ENCODE results near the gene G3BP2. TPM values are rescaled to one million over a fixed set of nuclear protein-coding genes. Genes with fewer than 3 reads are reported as not detected.

Gene G3BP2
- total and polyA plus RNA-seq, 4 donors = 126 to 263 (median 149) TPM

DNA sequence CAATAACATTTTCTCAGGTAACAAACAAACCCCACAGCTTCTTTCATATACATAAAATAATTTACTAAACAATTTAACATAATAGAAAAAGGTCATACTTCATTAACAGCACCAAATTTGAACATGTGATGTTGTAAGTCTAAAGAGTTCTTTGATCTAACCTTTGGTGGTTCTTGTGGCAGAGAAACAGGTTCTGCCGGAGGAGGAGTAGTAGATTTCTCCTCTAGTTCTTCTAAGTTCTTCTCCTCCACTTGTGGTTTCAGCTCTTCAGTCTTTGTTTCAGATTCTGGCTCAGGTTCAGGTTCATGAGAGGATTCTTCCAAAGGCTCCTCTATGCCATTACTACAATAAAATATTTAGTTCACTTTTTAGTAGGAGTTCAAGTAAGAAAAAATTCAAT lies 18.3 kb downstream of the G3BP2 start:
- Histone ChIP-seq H3K27ac (ENCODE audit: low read depth, low read length) (no peak overlapping the region), H3K4me3 (ENCODE audit: low read depth, low read length) (no peak overlapping the region), H3K9me3 (ENCODE audit: control insufficient read depth, insufficient read depth, low read length) (no peaks in the 10 kb centered on the region), H3K27me3 (ENCODE audit: control insufficient read depth, insufficient read depth, low read length) (no peaks in the 10 kb centered on the region), H3K36me3 (ENCODE audit: control insufficient read depth, insufficient read depth, low read length) (peaks cover 10% of the 10 kb centered on the region), H3K4me1 (ENCODE audit: control insufficient read depth, insufficient read depth, low read length) (no peaks in the 10 kb centered on the region)
- DNase-seq (ENCODE audit: low read depth in 4 of 6, low spot score in 6 of 6) = no peak
- no CpG with 5 or more reads among the region's 1 CpG for WGBS (ENCODE audit: insufficient coverage)

DNA sequence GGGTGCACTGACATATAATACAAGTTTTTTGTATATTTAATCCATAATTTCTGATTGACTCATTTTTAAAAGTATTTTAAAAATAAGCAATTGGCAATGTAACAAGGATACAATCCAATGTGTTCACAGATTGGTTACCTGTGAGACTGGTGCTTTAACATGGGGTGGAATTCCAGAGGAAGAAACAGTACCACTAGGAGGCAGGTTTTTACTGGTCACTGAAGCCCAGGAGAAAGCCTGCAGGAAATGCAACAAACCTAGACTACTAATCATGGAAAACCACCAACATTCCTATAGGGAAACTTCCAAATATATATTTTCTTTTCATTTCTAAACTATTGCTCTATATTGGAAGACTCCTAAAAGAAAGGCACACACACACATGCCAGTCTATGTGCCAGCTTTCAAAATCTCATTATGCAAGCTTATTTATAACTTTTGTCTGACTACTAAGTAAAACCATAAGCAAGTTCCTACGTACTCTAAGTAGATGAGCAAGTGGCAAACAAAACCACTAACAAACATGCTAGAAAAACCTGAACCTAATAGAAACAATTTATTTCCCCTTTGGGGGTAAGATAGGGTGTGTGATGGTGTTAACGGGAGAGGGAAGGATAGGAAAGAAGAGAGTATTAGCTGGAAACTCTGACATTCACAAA lies 19.2 kb downstream of the G3BP2 start:
- Histone ChIP-seq H3K36me3 (ENCODE audit: control insufficient read depth, insufficient read depth, low read length) (peaks cover 15% of the 10 kb centered on the region), H3K27me3 (ENCODE audit: control insufficient read depth, insufficient read depth, low read length) (no peaks in the 10 kb centered on the region), H3K4me1 (ENCODE audit: control insufficient read depth, insufficient read depth, low read length) (no peaks in the 10 kb centered on the region), H3K9me3 (ENCODE audit: control insufficient read depth, insufficient read depth, low read length) (no peaks in the 10 kb centered on the region), H3K27ac (ENCODE audit: low read depth, low read length) (no peak overlapping the region), H3K4me3 (ENCODE audit: low read depth, low read length) (no peak overlapping the region)
- WGBS (ENCODE audit: insufficient coverage) = no CpG with 5 or more reads among the region's 2 CpGs
- peak in 2 of 6 donors; percentile 5 to 9 for DNase-seq (ENCODE audit: low read depth in 4 of 6, low spot score in 6 of 6)

DNA sequence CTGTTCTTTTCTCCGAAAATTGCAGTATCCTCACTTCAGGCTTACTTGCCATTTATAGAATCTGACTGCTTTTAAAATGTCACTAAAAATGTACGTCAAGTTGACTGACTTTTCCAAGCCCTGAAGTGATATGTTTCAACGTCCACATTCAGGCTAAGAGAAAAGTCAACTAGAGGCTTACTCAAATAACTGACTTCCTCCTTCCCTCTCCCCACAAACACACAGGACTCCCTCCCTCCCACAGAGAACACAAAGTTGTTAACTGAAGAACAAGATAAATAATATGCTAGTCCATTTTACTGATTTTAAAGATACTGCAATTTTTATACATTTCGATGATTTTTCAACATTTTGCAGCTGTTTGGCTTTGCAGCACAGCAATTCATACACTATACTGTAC lies 29.1 kb downstream of the G3BP2 start:
- Histone ChIP-seq H3K27ac (ENCODE audit: low read depth, low read length) (no peak overlapping the region), H3K36me3 (ENCODE audit: control insufficient read depth, insufficient read depth, low read length) (peaks cover 24% of the 10 kb centered on the region), H3K4me1 (ENCODE audit: control insufficient read depth, insufficient read depth, low read length) (no peaks in the 10 kb centered on the region), H3K4me3 (ENCODE audit: low read depth, low read length) (no peak overlapping the region), H3K9me3 (ENCODE audit: control insufficient read depth, insufficient read depth, low read length) (no peaks in the 10 kb centered on the region), H3K27me3 (ENCODE audit: control insufficient read depth, insufficient read depth, low read length) (no peaks in the 10 kb centered on the region)
- DNase-seq (ENCODE audit: low read depth in 4 of 6, low spot score in 6 of 6) = no peak
- WGBS (ENCODE audit: insufficient coverage) = 92% methylated on average over 3 of the region's 4 CpGs

DNA sequence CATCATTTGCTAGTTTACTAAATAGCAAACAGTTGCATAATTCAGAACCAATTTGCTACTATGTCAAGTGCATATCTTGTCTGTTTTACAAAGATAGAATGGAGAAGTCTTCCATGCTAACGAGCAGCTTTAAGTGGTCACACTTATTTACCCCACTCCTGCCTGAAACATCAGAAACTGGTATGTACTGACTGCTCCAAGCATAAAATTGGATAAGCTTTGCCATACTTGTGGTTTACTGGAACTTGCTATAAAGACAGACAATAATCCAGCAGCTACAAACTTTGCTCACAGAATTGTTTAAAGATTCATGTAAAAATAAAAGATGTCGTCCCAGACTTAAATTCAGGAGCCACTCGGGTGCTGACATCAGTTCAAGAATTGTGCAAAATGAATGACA lies 29.6 kb downstream of the G3BP2 start:
- H3K36me3 ChIP-seq (ENCODE audit: control insufficient read depth, insufficient read depth, low read length) = peaks cover 24% of the 10 kb centered on the region
- no peak overlapping the region for H3K27ac ChIP-seq (ENCODE audit: low read depth, low read length)
- H3K9me3 ChIP-seq (ENCODE audit: control insufficient read depth, insufficient read depth, low read length) = no peaks in the 10 kb centered on the region
- no peaks in the 10 kb centered on the region for H3K27me3 ChIP-seq (ENCODE audit: control insufficient read depth, insufficient read depth, low read length)
- no peak overlapping the region for H3K4me3 ChIP-seq (ENCODE audit: low read depth, low read length)
- no peak for DNase-seq (ENCODE audit: low read depth in 4 of 6, low spot score in 6 of 6)
- WGBS (ENCODE audit: insufficient coverage) = 86% methylated on average over 1 of the region's 3 CpGs
- H3K4me1 ChIP-seq (ENCODE audit: control insufficient read depth, insufficient read depth, low read length) = no peaks in the 10 kb centered on the region

DNA sequence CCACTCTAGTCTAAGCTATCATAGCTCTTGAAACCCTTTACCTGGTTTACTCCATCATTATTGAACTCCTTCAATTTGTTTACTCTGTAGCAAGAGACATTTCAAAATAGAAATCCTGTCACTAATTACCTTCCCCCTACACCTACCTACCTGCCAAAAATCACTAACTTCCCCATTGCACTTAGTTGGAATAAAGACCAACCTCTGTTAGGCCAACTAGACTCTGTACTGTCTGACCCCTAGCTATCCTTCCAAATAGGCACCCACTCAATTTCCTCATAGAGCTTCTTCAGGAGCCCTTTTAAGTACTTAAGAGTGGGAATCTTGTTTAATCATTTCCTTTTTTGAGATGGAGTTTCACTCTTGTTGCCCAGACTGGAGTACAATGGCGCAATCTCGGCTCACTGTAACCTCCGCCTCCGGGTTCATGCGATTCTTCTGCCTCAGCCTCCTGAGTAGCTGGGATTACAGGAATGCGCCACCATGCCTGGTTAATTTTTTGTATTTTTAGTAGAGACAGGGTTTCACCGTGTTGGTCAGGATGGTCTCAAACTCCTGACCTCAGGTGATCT lies 34.0 kb downstream of the G3BP2 start:
- H3K27me3 ChIP-seq (ENCODE audit: control insufficient read depth, insufficient read depth, low read length) = no peaks in the 10 kb centered on the region
- 95% methylated on average over 7 of the region's 7 CpGs for WGBS (ENCODE audit: insufficient coverage)
- H3K36me3 ChIP-seq (ENCODE audit: control insufficient read depth, insufficient read depth, low read length) = peaks cover 11% of the 10 kb centered on the region

DNA sequence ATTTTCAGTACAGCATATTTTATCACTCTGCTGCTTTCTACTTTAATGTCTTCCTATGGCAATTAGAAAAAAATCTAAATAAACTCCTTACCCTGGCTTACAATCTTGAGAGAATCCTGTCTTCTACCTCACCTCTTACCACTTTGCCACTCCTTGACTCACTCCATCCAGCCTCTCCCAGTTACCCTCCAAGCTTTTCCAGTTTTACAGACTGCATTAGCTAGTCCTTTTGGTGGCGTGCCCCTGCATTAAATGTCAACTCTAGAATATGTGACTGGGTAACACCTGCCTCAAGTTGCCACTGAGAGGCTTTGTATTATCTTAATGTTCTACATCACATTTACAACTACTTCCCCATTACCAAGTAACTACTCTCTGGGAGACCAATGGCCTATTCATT lies 35.4 kb downstream of the G3BP2 start:
- H3K4me1 ChIP-seq (ENCODE audit: control insufficient read depth, insufficient read depth, low read length) = no peaks in the 10 kb centered on the region
- no peaks in the 10 kb centered on the region for H3K27me3 ChIP-seq (ENCODE audit: control insufficient read depth, insufficient read depth, low read length)
- H3K4me3 ChIP-seq (ENCODE audit: low read depth, low read length) = no peak overlapping the region
- H3K27ac ChIP-seq (ENCODE audit: low read depth, low read length) = no peak overlapping the region
- no peak for DNase-seq (ENCODE audit: low read depth in 4 of 6, low spot score in 6 of 6)
- no peaks in the 10 kb centered on the region for H3K9me3 ChIP-seq (ENCODE audit: control insufficient read depth, insufficient read depth, low read length)
- H3K36me3 ChIP-seq (ENCODE audit: control insufficient read depth, insufficient read depth, low read length) = peaks cover 11% of the 10 kb centered on the region
- 83% methylated on average over 1 of the region's 1 CpG for WGBS (ENCODE audit: insufficient coverage)

More for the DNA sequence above, 34.0 kb downstream of the G3BP2 start:
- Histone ChIP-seq H3K27ac (ENCODE audit: low read depth, low read length) (no peak overlapping the region), H3K4me1 (ENCODE audit: control insufficient read depth, insufficient read depth, low read length) (no peaks in the 10 kb centered on the region), H3K4me3 (ENCODE audit: low read depth, low read length) (no peak overlapping the region), H3K9me3 (ENCODE audit: control insufficient read depth, insufficient read depth, low read length) (no peaks in the 10 kb centered on the region)
- no peak for DNase-seq (ENCODE audit: low read depth in 4 of 6, low spot score in 6 of 6)

DNA sequence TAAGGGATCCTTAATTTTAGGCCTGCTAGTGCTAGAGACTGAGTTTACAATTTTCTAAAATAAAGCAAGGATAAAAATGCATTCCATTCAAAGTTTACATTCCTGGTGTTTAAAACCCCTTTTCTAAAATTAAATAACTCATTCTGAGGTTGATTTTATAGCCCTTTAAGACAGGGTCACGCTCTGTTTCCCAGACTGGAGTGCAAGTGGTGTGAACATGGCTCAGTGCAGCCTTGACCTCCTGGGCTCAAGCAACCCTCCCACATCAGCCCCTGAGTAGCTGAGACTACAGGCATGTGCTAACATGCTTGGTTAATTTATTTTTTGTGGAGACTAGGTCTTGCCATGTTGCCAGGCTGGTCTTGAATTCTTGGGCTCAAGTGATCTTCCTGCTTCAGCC lies 36.0 kb downstream of the G3BP2 start:
- Histone ChIP-seq H3K4me3 (ENCODE audit: low read depth, low read length) (no peak overlapping the region), H3K9me3 (ENCODE audit: control insufficient read depth, insufficient read depth, low read length) (no peaks in the 10 kb centered on the region), H3K27me3 (ENCODE audit: control insufficient read depth, insufficient read depth, low read length) (no peaks in the 10 kb centered on the region), H3K4me1 (ENCODE audit: control insufficient read depth, insufficient read depth, low read length) (no peaks in the 10 kb centered on the region), H3K36me3 (ENCODE audit: control insufficient read depth, insufficient read depth, low read length) (peaks cover 11% of the 10 kb centered on the region), H3K27ac (ENCODE audit: low read depth, low read length) (no peak overlapping the region)
- no CpG with 5 or more reads among the region's 1 CpG for WGBS (ENCODE audit: insufficient coverage)
- DNase-seq (ENCODE audit: low read depth in 4 of 6, low spot score in 6 of 6) = no peak

DNA sequence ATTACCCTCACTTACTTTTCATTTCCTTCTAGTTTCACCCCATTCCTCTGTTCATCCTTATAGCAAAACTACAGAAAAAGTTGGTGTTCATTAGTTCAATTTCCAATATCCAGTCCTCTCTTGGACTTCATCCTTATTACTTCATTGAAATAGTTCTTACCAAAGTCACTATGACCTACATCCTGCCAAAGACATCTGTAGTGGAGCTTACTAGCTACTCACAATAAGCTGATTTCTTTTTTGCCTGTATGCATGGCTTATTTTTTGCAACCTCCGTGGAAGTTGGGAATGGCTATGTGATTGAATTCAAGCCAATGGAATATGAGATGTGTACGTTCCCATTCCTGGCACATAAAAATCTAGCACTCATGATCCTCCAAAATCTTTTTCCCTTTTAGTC lies 38.3 kb downstream of the G3BP2 start:
- Histone ChIP-seq H3K27ac (ENCODE audit: low read depth, low read length) (no peak overlapping the region), H3K4me1 (ENCODE audit: control insufficient read depth, insufficient read depth, low read length) (peaks cover 11% of the 10 kb centered on the region), H3K4me3 (ENCODE audit: low read depth, low read length) (no peak overlapping the region), H3K36me3 (ENCODE audit: control insufficient read depth, insufficient read depth, low read length) (peaks cover under 1% of the 10 kb centered on the region), H3K9me3 (ENCODE audit: control insufficient read depth, insufficient read depth, low read length) (no peaks in the 10 kb centered on the region), H3K27me3 (ENCODE audit: control insufficient read depth, insufficient read depth, low read length) (no peaks in the 10 kb centered on the region)
- no CpG with 5 or more reads among the region's 2 CpGs for WGBS (ENCODE audit: insufficient coverage)
- DNase-seq (ENCODE audit: low read depth in 4 of 6, low spot score in 6 of 6) = peak in 1 of 6 donors; percentile 6

DNA sequence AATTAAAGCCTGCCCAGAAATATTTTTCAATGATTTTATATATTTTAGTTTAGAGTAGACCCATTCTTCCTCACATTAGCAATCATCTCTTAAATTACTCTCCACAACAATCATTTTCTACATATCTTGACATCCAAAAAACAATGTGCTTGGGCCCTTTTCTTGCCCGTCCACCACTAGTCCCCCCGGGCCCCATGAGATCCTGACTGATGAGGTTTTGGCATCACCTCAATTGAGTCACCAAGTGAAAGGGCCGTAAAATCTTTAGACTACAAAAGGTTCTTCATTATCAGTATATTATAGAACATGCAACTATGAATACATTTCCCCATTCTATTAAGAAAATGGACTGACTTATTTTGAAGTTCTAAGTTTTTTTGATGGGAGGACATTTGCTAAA lies 38.9 kb downstream of the G3BP2 start:
- WGBS (ENCODE audit: insufficient coverage) = 57% methylated on average over 1 of the region's 3 CpGs
- Histone ChIP-seq H3K4me3 (ENCODE audit: low read depth, low read length) (no peak overlapping the region), H3K27ac (ENCODE audit: low read depth, low read length) (no peak overlapping the region), H3K4me1 (ENCODE audit: control insufficient read depth, insufficient read depth, low read length) (peaks cover 13% of the 10 kb centered on the region), H3K36me3 (ENCODE audit: control insufficient read depth, insufficient read depth, low read length) (no peaks in the 10 kb centered on the region), H3K9me3 (ENCODE audit: control insufficient read depth, insufficient read depth, low read length) (no peaks in the 10 kb centered on the region), H3K27me3 (ENCODE audit: control insufficient read depth, insufficient read depth, low read length) (no peaks in the 10 kb centered on the region)
- no peak for DNase-seq (ENCODE audit: low read depth in 4 of 6, low spot score in 6 of 6)

DNA sequence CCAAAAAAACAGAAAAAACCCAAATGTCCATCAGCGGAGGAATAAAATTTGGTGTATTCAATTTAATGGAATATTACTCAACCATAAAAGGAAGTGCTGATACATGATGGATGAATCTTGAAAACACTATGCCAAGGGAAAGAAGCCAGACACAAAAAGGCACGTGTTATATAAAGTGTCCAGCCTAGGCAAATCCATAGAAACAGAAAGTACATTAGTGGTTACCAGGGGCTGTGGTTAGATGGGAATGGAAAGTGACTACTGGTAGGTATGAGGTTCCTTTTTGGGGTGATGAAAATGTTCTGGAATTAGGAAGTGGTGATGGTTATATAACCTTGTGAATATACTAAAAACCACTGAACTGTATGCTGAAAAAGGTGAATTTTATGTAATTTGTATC lies 39.4 kb downstream of the G3BP2 start:
- Histone ChIP-seq H3K4me3 (ENCODE audit: low read depth, low read length) (no peak overlapping the region), H3K27ac (ENCODE audit: low read depth, low read length) (no peak overlapping the region), H3K4me1 (ENCODE audit: control insufficient read depth, insufficient read depth, low read length) (peaks cover 13% of the 10 kb centered on the region), H3K9me3 (ENCODE audit: control insufficient read depth, insufficient read depth, low read length) (no peaks in the 10 kb centered on the region), H3K27me3 (ENCODE audit: control insufficient read depth, insufficient read depth, low read length) (no peaks in the 10 kb centered on the region), H3K36me3 (ENCODE audit: control insufficient read depth, insufficient read depth, low read length) (no peaks in the 10 kb centered on the region)
- 58% methylated on average over 1 of the region's 2 CpGs for WGBS (ENCODE audit: insufficient coverage)
- DNase-seq (ENCODE audit: low read depth in 4 of 6, low spot score in 6 of 6) = no peak

All from spinal cord (tissue), 10 donors.